ENCODE results near the gene RXRA.
A peak's percentile ranks its signal among the peaks of the same experiment; 100 is the strongest.
"Not testable (repeated sequence)": the region's sequence is repeated elsewhere in the genome, so short reads cannot be mapped to it uniquely, and the experiment has no call there.

The RXRA gene

GRCh38 chr9:134294153-134295071, 31.8 kb upstream of the RXRA start:
- no peak for DNase-seq

GRCh38 chr9:134295101-134295745, 31.0 kb upstream of the RXRA start:
- DNase-seq: no peak

- no peak for DNase-seq
Observed at GRCh38 chr9:134295746-134296250, 30.5 kb upstream of the RXRA start.

- DNase-seq: no peak
Observed at GRCh38 chr9:134296301-134297082, 29.8 kb upstream of the RXRA start.

- no peak for DNase-seq
Observed at GRCh38 chr9:134297083-134297410, 29.2 kb upstream of the RXRA start.

GRCh38 chr9:134297576-134297975, 28.7 kb upstream of the RXRA start:
- no peak for DNase-seq

GRCh38 chr9:134298000-134298399, 28.3 kb upstream of the RXRA start:
- no peak for DNase-seq

GRCh38 chr9:134299068-134299467, 27.2 kb upstream of the RXRA start:
- no peak for DNase-seq

- DNase-seq: no peak
Observed at GRCh38 chr9:134299883-134300282, 26.4 kb upstream of the RXRA start.

GRCh38 chr9:134301387-134302129, 24.7 kb upstream of the RXRA start:
- peak; percentile 74 for DNase-seq

- DNase-seq: no peak
Observed at GRCh38 chr9:134302130-134302817, 24.0 kb upstream of the RXRA start.

GRCh38 chr9:134303601-134304000, 22.7 kb upstream of the RXRA start:
- DNase-seq: no peak

- no peak for DNase-seq
Observed at GRCh38 chr9:134304261-134304660, 22.0 kb upstream of the RXRA start.

GRCh38 chr9:134304690-134305089, 21.6 kb upstream of the RXRA start:
- DNase-seq: no peak

GRCh38 chr9:134305533-134305932, 20.7 kb upstream of the RXRA start:
- DNase-seq: no peak

- DNase-seq: not testable (repeated sequence)
Observed at GRCh38 chr9:134306042-134306441, 20.2 kb upstream of the RXRA start.

- DNase-seq: no peak
Observed at GRCh38 chr9:134306636-134307600, 19.3 kb upstream of the RXRA start.

GRCh38 chr9:134307674-134308638, 18.3 kb upstream of the RXRA start:
- DNase-seq: no peak

- DNase-seq: not testable (repeated sequence)
Observed at GRCh38 chr9:134308639-134309220, 17.5 kb upstream of the RXRA start.
